Ovary (tissue), 3 donors: ENCODE results near the gene IGBP1.

Source experiments
- CTCF ChIP-seq, 3 donors: fragments of 450-650 bp in 2 of 3; fragments of 200-600 bp in 1 of 3; IDR thresholded peaks; one replicate each; pipeline versions ENCODE4 v1.5.1 to v1.8.0; 2016 to 2022; ENCODE audit warnings: antibody characterized with exemption in 3 of 3, mild to moderate bottlenecking in 1 of 3
- EP300 ChIP-seq: sonication (generic); formaldehyde crosslinking; IDR thresholded peaks from one replicate; pipeline ENCODE4 v1.6.1; 2017; ENCODE audit warnings: antibody characterized with exemption
- POLR2A ChIP-seq: fragments of 450-650 bp; IDR thresholded peaks from one replicate; pipeline ENCODE4 v1.6.1; 2017; ENCODE audit warnings: antibody characterized with exemption, mild to moderate bottlenecking, moderate library complexity
- donor health status: DM: no; HTN: no; CAD: no.

- TF ChIP-seq CTCF (IDR thresholded peaks at IDR 0.05): no peak
- no peak for TF ChIP-seq POLR2A
- no peak for TF ChIP-seq EP300
These were observed 42.1 kb downstream of the IGBP1 start for GRCh38 chrX:70175338-70175737.
